Brain microvascular endothelial cell (primary cell): Measurements from ENCODE around the gene ABCA7.
A peak's percentile ranks its signal among the peaks of the same experiment; 100 is the strongest.

Experiments
- DNase-seq: peaks from one replicate; pipeline ENCODE4 v3.0.0-alpha.2; 2020
- H3K27ac ChIP-seq: fragments of 250-450 bp; sonication (Bioruptor Pico); 2 replicates; pipeline ENCODE4 v1.5.1; 2020; ENCODE audit warnings: mild to moderate bottlenecking, moderate library complexity
- H3K27me3 ChIP-seq: fragments of 250-450 bp; sonication (Bioruptor Pico); replicated peaks from 2 replicates; pipeline ENCODE4 v1.5.1; 2020; ENCODE audit warnings: mild to moderate bottlenecking
- H3K36me3 ChIP-seq: fragments of 250-450 bp; sonication (Bioruptor Pico); replicated peaks from 2 replicates; pipeline ENCODE4 v1.5.1; 2020; ENCODE audit warnings: mild to moderate bottlenecking
- H3K4me3 ChIP-seq: 2 replicates; pipeline ENCODE4 v1.5.1; 2011; ENCODE audit warnings: low read depth, mild to moderate bottlenecking, control low read depth, low read length, moderate library complexity
- in situ Hi-C: cut with HindIII; loops from 2 replicates; pipeline ENCODE4 v1.10.0; 2017; ENCODE audit warnings: low sequenced_read_pairs, low pct_ligation_motif_present
- TF ChIP-seq, protein P1 (sequence below): IDR thresholded peaks from 2 replicates; pipeline ENCODE4 v1.5.1; 2011; ENCODE audit warnings: low read depth, mild to moderate bottlenecking, moderate library complexity, low read length, control low read depth, inconsistent platforms; ENCODE audit errors: missing control alignments

The ABCA7 gene

DNA sequence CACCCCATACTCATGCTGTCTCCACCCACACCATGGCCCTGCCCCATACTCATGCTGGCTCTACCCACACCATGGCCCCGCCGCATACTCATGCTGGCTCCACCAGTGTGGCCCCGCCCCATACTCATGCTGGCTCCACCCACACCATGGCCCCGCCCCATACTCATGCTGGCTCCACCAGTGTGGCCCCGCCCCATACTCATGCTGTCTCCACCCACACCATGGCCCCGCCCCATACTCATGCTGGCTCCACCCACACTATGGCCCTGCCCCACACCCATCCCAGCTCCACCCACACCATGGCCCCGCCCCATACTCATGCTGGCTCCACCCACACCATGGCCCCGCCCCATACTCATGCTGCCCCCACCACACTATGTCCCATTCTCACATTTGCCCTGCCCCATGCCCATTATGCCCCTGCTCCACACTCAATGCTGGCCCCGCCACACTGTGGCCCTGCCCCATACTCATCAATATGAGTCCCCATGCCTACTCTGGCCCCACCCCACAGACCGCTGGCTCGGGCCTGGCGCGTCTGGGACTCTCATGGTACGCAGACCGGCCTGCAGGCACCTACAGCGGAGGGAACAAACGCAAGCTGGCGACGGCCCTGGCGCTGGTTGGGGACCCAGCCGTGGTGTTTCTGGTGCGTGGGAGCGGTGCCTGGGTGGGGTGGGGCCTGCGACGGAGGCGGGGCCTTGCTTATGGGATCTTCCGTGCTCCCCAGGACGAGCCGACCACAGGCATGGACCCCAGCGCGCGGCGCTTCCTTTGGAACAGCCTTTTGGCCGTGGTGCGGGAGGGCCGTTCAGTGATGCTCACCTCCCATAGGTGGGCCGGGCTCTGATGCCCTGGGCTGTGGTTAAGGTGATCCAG, 23.4 kb downstream of the ABCA7 start:
- H3K27ac ChIP-seq = no peak overlapping the region
- H3K4me3 ChIP-seq = no peak overlapping the region
- no peaks in the 10 kb centered on the region for H3K27me3 ChIP-seq
- no peaks in the 10 kb centered on the region for H3K36me3 ChIP-seq
- in situ Hi-C loops = no loop called here
- DNase-seq = no peak
- TF ChIP-seq, protein P1, sequence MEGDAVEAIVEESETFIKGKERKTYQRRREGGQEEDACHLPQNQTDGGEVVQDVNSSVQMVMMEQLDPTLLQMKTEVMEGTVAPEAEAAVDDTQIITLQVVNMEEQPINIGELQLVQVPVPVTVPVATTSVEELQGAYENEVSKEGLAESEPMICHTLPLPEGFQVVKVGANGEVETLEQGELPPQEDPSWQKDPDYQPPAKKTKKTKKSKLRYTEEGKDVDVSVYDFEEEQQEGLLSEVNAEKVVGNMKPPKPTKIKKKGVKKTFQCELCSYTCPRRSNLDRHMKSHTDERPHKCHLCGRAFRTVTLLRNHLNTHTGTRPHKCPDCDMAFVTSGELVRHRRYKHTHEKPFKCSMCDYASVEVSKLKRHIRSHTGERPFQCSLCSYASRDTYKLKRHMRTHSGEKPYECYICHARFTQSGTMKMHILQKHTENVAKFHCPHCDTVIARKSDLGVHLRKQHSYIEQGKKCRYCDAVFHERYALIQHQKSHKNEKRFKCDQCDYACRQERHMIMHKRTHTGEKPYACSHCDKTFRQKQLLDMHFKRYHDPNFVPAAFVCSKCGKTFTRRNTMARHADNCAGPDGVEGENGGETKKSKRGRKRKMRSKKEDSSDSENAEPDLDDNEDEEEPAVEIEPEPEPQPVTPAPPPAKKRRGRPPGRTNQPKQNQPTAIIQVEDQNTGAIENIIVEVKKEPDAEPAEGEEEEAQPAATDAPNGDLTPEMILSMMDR = no peak

DNA sequence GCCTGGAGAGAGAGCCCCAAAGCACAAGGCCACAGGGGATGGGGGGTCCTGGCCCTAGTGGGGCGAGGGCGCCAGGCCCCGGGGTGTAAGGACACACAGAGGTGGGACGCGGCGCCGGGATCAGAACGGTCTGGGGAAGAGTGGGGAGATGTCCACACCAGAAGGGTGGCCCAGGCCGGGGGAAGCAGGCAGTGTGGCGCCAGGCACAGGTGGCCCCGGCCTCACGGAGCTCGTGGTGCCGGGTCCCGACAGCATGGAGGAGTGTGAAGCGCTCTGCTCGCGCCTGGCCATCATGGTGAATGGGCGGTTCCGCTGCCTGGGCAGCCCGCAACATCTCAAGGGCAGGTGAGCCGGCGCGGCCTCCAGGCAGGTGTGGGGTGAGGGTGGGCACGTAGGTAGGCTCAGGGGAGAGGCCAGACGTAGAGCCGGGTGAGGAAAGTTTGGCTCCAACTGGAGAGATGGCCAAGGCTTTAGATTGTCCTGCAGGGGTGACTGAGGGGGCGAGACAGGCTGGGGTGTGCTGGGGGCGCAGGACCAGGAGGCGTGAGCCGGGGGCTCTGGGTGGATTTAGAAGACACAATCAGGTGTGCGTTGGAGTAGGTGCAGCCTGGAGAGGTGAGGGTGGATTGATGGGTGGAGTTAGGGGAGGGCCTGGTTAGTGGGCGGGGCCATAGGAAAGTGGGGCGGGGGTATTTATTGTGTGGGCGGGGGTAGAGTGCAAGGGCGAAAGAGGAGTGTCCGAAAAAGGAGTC, 24.2 kb downstream of the ABCA7 start:
- in situ Hi-C loops = no loop called here
- no peak for DNase-seq
- TF ChIP-seq, protein P1 = no peak
- no peaks in the 10 kb centered on the region for H3K27me3 ChIP-seq
- no peaks in the 10 kb centered on the region for H3K36me3 ChIP-seq
- no peak overlapping the region for H3K27ac ChIP-seq
- H3K4me3 ChIP-seq = no peak overlapping the region

- H3K27ac ChIP-seq = no peak overlapping the region
Measured at GRCh38 chr19:1064661-1065605, 25.0 kb downstream of the ABCA7 start.

GRCh38 chr19:1065606-1066109, 25.8 kb downstream of the ABCA7 start:
- H3K4me3 ChIP-seq = no peak overlapping the region
- TF ChIP-seq, protein P1 = no peak
- H3K27me3 ChIP-seq = peaks cover 2% of the 10 kb centered on the region
- in situ Hi-C loops = no loop called here
- no peaks in the 10 kb centered on the region for H3K36me3 ChIP-seq
- no peak for DNase-seq
- H3K27ac ChIP-seq = no peak overlapping the region

More at GRCh38 chr19:1064661-1065605, 25.0 kb downstream of the ABCA7 start:
- H3K4me3 ChIP-seq = no peak overlapping the region
- in situ Hi-C loops = no loop called here
- H3K36me3 ChIP-seq = no peaks in the 10 kb centered on the region
- no peaks in the 10 kb centered on the region for H3K27me3 ChIP-seq
- TF ChIP-seq, protein P1 = peak; percentile 68
- no peak for DNase-seq

GRCh38 chr19:1066251-1066747, 26.4 kb downstream of the ABCA7 start:
- no peak for DNase-seq
- Histone ChIP-seq H3K4me3 (no peak overlapping the region), H3K27me3 (peaks cover 7% of the 10 kb centered on the region), H3K27ac (no peak overlapping the region), H3K36me3 (no peaks in the 10 kb centered on the region)
- TF ChIP-seq, protein P1 = no peak
- in situ Hi-C loops = no loop called here
